Activated CD8-positive, alpha-beta T cell treated with anti-CD3 and anti-CD28 coated beads for 36 hours (primary cell): Measurements from ENCODE around the gene DENND6B. TPM values are rescaled to one million over a fixed set of nuclear protein-coding genes. Genes with fewer than 3 reads are reported as not detected.

ENCODE experiments used
- ATAC-seq: fragments of 200-7000 bp; cut with Tn5 transposase; one replicate; pipeline ENCODE4 v1.10.0; 2021; ENCODE audit warnings: mild to moderate bottlenecking, moderate library complexity
- CTCF ChIA-PET: fragments of 350-600 bp; sonication (Branson Sonifier 250); formaldehyde crosslinking; loops from one replicate; lab custom pipeline; 2021; ENCODE audit warnings: antibody characterized with exemption; lab: Charles Lee
- POLR2A ChIA-PET: fragments of 350-600 bp; sonication (Branson Sonifier 250); formaldehyde crosslinking; loops from one replicate; lab custom pipeline; 2021; ENCODE audit warnings: antibody characterized with exemption; lab: Charles Lee
- DNase-seq: peaks from one replicate; pipeline ENCODE4 v3.0.0-alpha.2; 2020
- H3K27ac Mint-ChIP-seq: one replicate; pipeline ENCODE4 v1.8.0; 2021; ENCODE audit warnings: mild to moderate bottlenecking, mixed read lengths
- H3K27me3 Mint-ChIP-seq: one replicate; pipeline ENCODE4 v1.8.0; 2021; ENCODE audit warnings: mixed read lengths
- H3K36me3 Mint-ChIP-seq: one replicate; pipeline ENCODE4 v1.8.0; 2021; ENCODE audit warnings: low read depth, mixed read lengths
- H3K4me1 Mint-ChIP-seq: one replicate; pipeline ENCODE4 v1.8.0; 2021; ENCODE audit warnings: low read depth, mixed read lengths
- H3K4me3 Mint-ChIP-seq: one replicate; pipeline ENCODE4 v1.8.0; 2021; ENCODE audit warnings: mild to moderate bottlenecking, moderate library complexity, mixed read lengths
- H3K9me3 Mint-ChIP-seq: one replicate; pipeline ENCODE4 v1.8.0; 2021; ENCODE audit warnings: mixed read lengths
- intact Hi-C: fragments of 100-400 bp; cut with micrococcal nuclease; formaldehyde crosslinking; loops from one replicate; pipeline ENCODE4 v1.10.0; 2022
- total RNA-seq, 2 experiments: library from RNA; stranded (reverse); gene quantifications; one replicate each; pipeline ENCODE4 v1.2.3, GENCODE V29; 2021
- TF ChIP-seq, protein P1 (sequence below): fragments of 200-600 bp; IDR thresholded peaks from one replicate; pipeline ENCODE4 v1.8.0; 2022; ENCODE audit warnings: antibody characterized with exemption, mild to moderate bottlenecking

The DENND6B gene
- total RNA-seq, 2 experiments from 2014 or later, result 4.6 to 5.3 TPM

DNA sequence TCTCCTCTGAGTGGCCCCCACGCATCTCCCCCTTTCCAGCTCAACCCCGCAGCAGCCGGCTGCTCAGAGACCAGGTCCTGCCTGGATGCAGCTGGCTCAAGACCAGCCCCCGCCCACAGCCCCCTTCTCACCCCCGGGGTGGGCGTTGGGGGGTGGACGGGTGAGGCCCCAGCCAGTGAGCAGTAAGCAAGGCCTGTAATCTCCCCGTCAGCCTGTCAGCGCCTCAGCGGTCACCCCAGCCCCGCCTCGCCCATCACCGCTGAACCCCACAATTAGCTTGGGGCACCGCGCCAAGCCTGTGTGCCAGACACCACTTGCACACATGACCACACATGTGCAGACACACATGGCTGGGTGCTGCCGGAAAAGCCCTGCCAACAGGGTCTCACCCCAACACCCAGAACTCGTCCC, 25.2 kb downstream of the DENND6B start:
- Mint-ChIP-seq H3K27me3 (peaks cover 18% of the 10 kb centered on the region), H3K4me1 (peaks cover 12% of the 10 kb centered on the region), H3K27ac (no peak overlapping the region), H3K4me3 (no peak overlapping the region), H3K36me3 (no peaks in the 10 kb centered on the region), H3K9me3 (no peaks in the 10 kb centered on the region)
- POLR2A ChIA-PET, result no interaction called here
- TF ChIP-seq, protein P1, sequence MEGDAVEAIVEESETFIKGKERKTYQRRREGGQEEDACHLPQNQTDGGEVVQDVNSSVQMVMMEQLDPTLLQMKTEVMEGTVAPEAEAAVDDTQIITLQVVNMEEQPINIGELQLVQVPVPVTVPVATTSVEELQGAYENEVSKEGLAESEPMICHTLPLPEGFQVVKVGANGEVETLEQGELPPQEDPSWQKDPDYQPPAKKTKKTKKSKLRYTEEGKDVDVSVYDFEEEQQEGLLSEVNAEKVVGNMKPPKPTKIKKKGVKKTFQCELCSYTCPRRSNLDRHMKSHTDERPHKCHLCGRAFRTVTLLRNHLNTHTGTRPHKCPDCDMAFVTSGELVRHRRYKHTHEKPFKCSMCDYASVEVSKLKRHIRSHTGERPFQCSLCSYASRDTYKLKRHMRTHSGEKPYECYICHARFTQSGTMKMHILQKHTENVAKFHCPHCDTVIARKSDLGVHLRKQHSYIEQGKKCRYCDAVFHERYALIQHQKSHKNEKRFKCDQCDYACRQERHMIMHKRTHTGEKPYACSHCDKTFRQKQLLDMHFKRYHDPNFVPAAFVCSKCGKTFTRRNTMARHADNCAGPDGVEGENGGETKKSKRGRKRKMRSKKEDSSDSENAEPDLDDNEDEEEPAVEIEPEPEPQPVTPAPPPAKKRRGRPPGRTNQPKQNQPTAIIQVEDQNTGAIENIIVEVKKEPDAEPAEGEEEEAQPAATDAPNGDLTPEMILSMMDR, result no peak
- CTCF ChIA-PET, result interaction anchor here (1.1 to 1.4 kb wide), 2 partner anchors 8 to 23 kb away, joined by 3 read pairs; no protein-coding TSS in a partner anchor
- ATAC-seq (no peak), DNase-seq (no peak)
- intact Hi-C loops, result no loop called here

DNA sequence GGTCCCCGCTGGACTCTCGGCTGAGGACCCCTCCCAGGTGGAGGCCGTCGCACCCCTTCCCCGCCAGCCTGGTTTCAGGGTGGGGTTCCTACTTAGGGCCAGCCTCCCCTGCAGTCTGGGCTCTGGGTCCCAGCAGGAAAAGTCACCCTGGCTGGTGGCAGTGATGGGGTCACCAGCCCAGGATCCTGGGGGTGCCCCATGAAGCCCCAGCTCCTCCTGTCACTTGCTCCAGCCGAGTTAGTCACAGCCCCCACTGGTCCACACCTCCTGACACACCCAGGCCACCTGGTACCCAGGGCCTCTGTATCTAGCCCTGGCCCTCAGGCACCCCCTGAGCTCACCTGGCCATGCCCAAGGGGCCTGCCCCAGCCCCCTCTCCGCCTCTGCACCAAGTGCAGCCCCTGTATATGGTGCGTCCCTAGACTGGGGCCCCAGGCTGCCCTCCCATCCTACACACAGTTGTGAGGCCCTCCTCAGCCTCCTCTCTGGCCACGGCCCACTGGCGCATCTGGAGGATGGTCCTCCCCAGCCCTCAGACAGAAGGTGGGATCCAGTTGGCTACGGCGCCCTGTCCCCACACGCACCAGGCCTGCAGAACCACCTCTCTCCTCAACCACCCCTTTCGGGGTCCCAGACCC, 26.1 kb downstream of the DENND6B start:
- H3K9me3 Mint-ChIP-seq, result no peaks in the 10 kb centered on the region
- POLR2A ChIA-PET, result interaction anchor here (1.0 kb wide), 1 partner anchor 13 kb away, joined by 3 read pairs; no protein-coding TSS in a partner anchor
- ATAC-seq, result no peak
- DNase-seq, result no peak
- peaks cover 6% of the 10 kb centered on the region for H3K4me1 Mint-ChIP-seq
- no peak overlapping the region for H3K27ac Mint-ChIP-seq
- intact Hi-C loops, result no loop called here
- H3K27me3 Mint-ChIP-seq, result peaks cover 11% of the 10 kb centered on the region
- CTCF ChIA-PET, result no interaction called here
- H3K4me3 Mint-ChIP-seq, result no peak overlapping the region
- H3K36me3 Mint-ChIP-seq, result no peaks in the 10 kb centered on the region
- TF ChIP-seq, protein P1, result no peak

DNA sequence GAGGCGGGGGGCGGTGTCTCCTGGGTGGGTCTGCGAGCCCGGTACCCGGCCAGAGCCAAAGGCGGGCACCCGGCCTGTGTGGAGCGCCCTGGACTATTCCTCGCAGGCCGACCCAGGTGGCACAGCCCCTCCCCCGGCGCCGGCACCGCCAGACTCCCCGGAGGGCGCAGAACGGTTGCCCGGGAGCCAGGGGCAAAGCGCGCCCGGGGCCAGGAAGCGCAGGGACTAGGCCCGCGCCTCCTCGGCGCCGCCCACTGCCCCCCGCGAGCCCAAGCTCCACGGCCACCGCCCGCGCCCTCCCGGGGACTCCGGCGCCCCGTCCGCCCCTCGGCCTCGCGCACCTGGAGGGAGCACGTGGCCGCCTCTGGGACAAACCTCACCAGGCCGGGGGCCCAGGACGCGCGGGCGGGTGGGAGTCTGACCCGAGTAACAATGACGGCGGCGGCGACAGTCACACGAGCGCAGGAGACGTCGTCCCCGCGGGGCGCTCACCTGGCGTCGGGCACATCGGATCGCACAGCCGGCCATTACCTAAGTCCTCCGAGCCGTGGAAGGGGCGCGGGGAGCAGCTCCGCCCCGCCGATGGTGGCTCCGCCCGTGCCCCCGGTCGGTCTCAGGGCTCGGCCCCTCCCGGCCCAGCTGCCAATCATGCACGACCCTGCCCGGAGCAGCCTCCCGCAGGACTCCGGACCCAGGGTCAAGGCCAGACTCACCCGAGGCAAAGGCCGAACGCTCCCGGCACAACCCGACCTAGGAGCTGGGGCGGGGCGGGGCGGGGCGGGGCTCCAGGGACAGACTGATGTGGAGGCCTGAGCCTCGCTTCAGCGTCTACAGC, 26.8 kb downstream of the DENND6B start:
- intact Hi-C loops, result no loop called here
- Mint-ChIP-seq H3K36me3 (no peaks in the 10 kb centered on the region), H3K4me3 (no peak overlapping the region), H3K27me3 (peaks cover 9% of the 10 kb centered on the region), H3K9me3 (no peaks in the 10 kb centered on the region), H3K27ac (no peak overlapping the region), H3K4me1 (peaks cover 6% of the 10 kb centered on the region)
- ChIA-PET POLR2A (interaction anchor here (1.0 kb wide), 1 partner anchor 14 kb away, joined by 3 read pairs; no protein-coding TSS in a partner anchor), CTCF (interaction anchor here (1.0 kb wide), 1 partner anchor 14 kb away, joined by 3 read pairs; no protein-coding TSS in a partner anchor)
- TF ChIP-seq, protein P1, result no peak
- DNase-seq (no peak), ATAC-seq (no peak)

DNA sequence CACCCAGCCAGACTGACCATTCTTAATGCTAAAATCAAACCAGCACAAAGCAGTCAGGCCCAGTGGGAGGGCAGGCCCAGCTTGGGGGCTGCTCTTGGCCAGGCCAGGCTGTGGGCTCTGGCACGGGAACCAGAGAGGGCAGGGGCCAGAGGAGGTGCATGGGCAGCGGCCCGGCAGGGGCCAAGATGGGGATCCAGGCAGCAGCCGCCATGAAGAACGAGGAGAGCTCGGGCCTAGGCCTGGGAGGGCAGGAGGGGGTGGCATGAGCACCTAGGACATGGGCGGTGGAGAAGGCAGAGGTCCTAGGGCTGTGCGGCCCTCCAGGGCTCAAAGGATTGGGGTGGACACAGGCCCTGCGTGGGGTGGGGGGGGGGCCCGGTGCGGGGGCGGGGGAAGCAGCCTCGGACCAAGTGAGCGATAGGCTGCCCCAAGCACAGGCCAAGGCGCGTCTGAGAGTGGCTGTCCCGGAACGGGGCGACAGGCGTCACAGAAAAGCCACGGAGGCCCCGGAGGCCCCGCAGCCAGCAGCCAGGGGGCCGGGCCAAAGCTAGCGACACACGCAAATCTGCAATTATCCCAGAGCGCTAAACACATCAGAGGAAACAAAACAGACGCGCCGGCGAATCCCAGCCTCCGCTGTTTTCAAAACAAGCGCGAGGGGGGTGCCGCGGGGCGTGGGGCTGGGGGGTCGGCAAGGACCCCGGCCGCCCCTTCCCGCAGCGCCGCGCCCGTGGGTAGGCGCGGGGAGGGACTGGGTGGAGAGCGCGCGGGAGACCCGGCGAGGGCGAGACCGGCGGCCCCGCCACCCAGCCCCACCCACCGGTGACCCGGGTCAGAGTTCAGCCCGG, 27.7 kb downstream of the DENND6B start:
- H3K36me3 Mint-ChIP-seq, result no peaks in the 10 kb centered on the region

More for the DNA sequence above, 27.7 kb downstream of the DENND6B start:
- peaks cover 8% of the 10 kb centered on the region for H3K4me1 Mint-ChIP-seq
- H3K9me3 Mint-ChIP-seq, result no peaks in the 10 kb centered on the region
- no peak overlapping the region for H3K27ac Mint-ChIP-seq
- ATAC-seq (no peak), DNase-seq (no peak)
- CTCF ChIA-PET, result interaction anchor here (0.8 to 1.0 kb wide), 2 partner anchors 15 to 23 kb away, joined by 3 read pairs; no protein-coding TSS in a partner anchor
- no peak overlapping the region for H3K4me3 Mint-ChIP-seq
- intact Hi-C loops, result no loop called here
- TF ChIP-seq, protein P1, result no peak
- H3K27me3 Mint-ChIP-seq, result peaks cover 9% of the 10 kb centered on the region
- POLR2A ChIA-PET, result interaction anchor here (0.8 kb wide), 1 partner anchor 8 kb away, joined by 3 read pairs; the partner anchor contains the start of gene PLXNB2
